K562 (cell line): ENCODE measurements around the gene MITF. TPM values are rescaled to one million over a fixed set of nuclear protein-coding genes. Genes with fewer than 3 reads are reported as not detected.

ENCODE experiments used
- BRD9 ChIP-seq: fragments of 450-650 bp; IDR thresholded peaks from 2 replicates; pipeline ENCODE4 v1.6.1; 2018; ENCODE audit warnings: low read depth; ENCODE audit not compliant: partially characterized antibody
- CBFA2T3 ChIP-seq: fragments of 450-650 bp; IDR thresholded peaks from 2 replicates; pipeline ENCODE4 v1.6.1; 2017
- CXXC5 ChIP-seq: fragments of 250-450 bp; sonication (Bioruptor Pico); IDR thresholded peaks from 2 replicates; pipeline ENCODE4 v1.8.0; 2022; ENCODE audit warnings: inconsistent platforms, mild to moderate bottlenecking, moderate library complexity
- FOXA3 ChIP-seq, 2 experiments: fragments of 450-650 bp in 1 of 2; sonication (generic) in 1 of 2; formaldehyde crosslinking; IDR thresholded peaks in 1 of 2; conservative IDR thresholded peaks in 1 of 2; 2 replicates each; pipeline versions ENCODE4 v1.4.0 to v1.8.0; 2020 to 2022; ENCODE audit warnings: mild to moderate bottlenecking in 2 of 2, missing genetic modification reagents in 1 of 2
- MAFG ChIP-seq: fragments of 450-650 bp; conservative IDR thresholded peaks from 2 replicates; pipeline ENCODE4 v1.6.1; 2016; ENCODE audit warnings: missing genetic modification characterization, missing compliant biosample characterization
- MAFK ChIP-seq: IDR thresholded peaks from 2 replicates; pipeline ENCODE4 v1.6.1; 2011; ENCODE audit warnings: low read length, improper control_type of control experiment
- MIER1 ChIP-seq: fragments of 450-650 bp; IDR thresholded peaks from 2 replicates; pipeline ENCODE4 v1.6.1; 2016; ENCODE audit warnings: antibody characterized with exemption, mild to moderate bottlenecking, low read depth
- MTA2 ChIP-seq: fragments of 450-650 bp; IDR thresholded peaks from 2 replicates; pipeline ENCODE4 v1.6.1; 2016; ENCODE audit warnings: low read depth
- NELFE ChIP-seq: IDR thresholded peaks from 2 replicates; pipeline ENCODE4 v1.6.1; 2011; ENCODE audit warnings: mild to moderate bottlenecking; ENCODE audit not compliant: insufficient read depth, insufficient read length
- NUFIP1 ChIP-seq: fragments of 450-650 bp; IDR thresholded peaks from 2 replicates; pipeline ENCODE4 v1.6.1; 2018; ENCODE audit not compliant: partially characterized antibody
- PRMT5 ChIP-seq: sonication (generic); formaldehyde crosslinking; IDR thresholded peaks from 2 replicates; pipeline ENCODE4 v1.5.0; 2020; ENCODE audit warnings: missing genetic modification reagents
- SLC30A9 ChIP-seq: fragments of 250-450 bp; sonication (Bioruptor Pico); IDR thresholded peaks from 2 replicates; pipeline ENCODE4 v1.8.0; 2022; ENCODE audit warnings: mild to moderate bottlenecking, moderate library complexity
- TGIF2 ChIP-seq: sonication (generic); formaldehyde crosslinking; IDR thresholded peaks from 2 replicates; pipeline ENCODE4 v1.8.1; 2022; ENCODE audit warnings: mild to moderate bottlenecking, missing genetic modification reagents, moderate library complexity
- ZNF23 ChIP-seq: fragments of 250-450 bp; sonication (Bioruptor Pico); IDR thresholded peaks from 2 replicates; pipeline ENCODE4 v1.4.0; 2020; ENCODE audit warnings: mild to moderate bottlenecking
- ZNF644 ChIP-seq: fragments of 200-800 bp; sonication (Bioruptor generic); IDR thresholded peaks from 2 replicates; pipeline ENCODE4 v1.6.1; 2016; ENCODE audit warnings: low read depth, missing genetic modification characterization, missing compliant biosample characterization
- polyA plus RNA-seq, 8 experiments: library from polyadenylated mRNA; depleted of rRNA in 4 of 8; stranded (reverse) in 5 of 8; unstranded in 3 of 8; fragments of >200 nt; fragmentation: Nextera tagmentation in 2 of 8; fragmentation: Illumina TruSeq in 1 of 8; extraction: Ambion mirVana in 2 of 8; extraction: Trizol in 1 of 8; gene quantifications; 2 replicates each; pipeline versions ENCODE4 v1.2.1 to v1.2.3, GENCODE V29; 2011 to 2014; ENCODE audit warnings: inconsistent platforms in 1 of 8, missing spikeins in 1 of 8
- total RNA-seq, 7 experiments: library from RNA; depleted of rRNA in 6 of 7; stranded (reverse); fragments of >200 nt in 6 of 7; fragmentation: Illumina TruSeq in 2 of 7; extraction: Trizol in 2 of 7; gene quantifications; 2 replicates each; pipeline versions ENCODE4 v1.2.1 to v1.2.3, GENCODE V29; 2011 to 2021; ENCODE audit warnings: low replicate concordance in 1 of 7
- TF ChIP-seq, protein P1 (sequence below): fragments of 450-650 bp; formaldehyde crosslinking; IDR thresholded peaks from 2 replicates; pipeline ENCODE4 v1.4.0; 2022; ENCODE audit warnings: missing genetic modification characterization
- TF ChIP-seq, protein P2 (sequence below), 2 experiments: fragments of 150-350 bp in 1 of 2; IDR thresholded peaks; 2 replicates each; pipeline ENCODE4 v1.6.1; 2012 to 2016; ENCODE audit warnings: low read depth in 2 of 2, low read length in 2 of 2, mild to moderate bottlenecking in 1 of 2, moderate library complexity in 1 of 2
- TF ChIP-seq, protein P3 (sequence below): fragments of 450-650 bp; formaldehyde crosslinking; conservative IDR thresholded peaks from 2 replicates; pipeline ENCODE4 v1.4.0; 2022; ENCODE audit warnings: mild to moderate bottlenecking, missing genetic modification characterization
- TF ChIP-seq, protein P4 (sequence below): IDR thresholded peaks from 2 replicates; pipeline ENCODE4 v1.6.1; 2016; ENCODE audit warnings: missing genetic modification characterization, missing compliant biosample characterization

The MITF gene
- total and polyA plus RNA-seq, 9 of the 15 experiments (the other 6 are each of a cell fraction or from before 2014, with no cell fraction given), result 5.6 to 14.9 (median 11.1) TPM

DNA sequence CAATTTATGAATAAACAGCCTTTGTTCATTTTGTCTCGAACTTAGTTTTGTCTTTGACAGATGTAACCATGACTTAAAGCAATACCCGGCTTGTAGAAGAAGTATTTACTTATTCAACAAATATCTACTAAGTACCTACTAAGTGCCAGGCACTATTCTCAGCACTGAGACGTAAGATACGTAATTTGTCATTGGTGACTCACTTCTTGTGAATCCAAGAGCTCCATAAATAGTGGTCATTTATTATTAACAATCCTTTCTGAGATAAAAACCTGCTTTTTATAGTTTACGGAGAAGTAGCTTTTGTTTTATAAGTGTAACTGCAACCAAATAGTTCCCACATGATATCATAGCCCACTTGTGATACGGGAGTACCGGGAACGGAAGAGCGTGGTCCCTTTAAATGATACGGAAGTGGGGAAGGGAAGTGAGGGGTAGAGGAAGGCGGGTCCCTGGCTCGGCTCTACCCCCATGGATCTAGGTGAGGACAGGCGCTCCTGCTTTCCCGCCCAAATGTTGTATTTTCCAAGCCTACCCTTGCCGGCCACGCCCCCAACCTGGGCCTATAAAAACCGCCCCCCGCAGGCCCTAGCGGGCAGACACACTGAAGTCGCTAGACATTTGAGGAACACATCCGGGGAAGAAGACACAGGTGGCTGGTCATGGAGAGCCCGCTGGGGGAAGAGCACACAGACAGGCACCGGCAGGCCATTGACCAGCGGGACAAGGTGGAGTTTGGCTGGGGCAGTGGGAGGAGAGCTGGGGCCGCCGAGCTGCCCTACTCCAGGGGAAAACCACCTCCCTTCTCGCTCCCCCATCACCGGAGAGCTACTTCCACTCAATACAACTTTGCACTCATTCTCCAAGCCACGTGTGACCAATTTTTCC is 260.1 kb downstream of the MITF start, which contains the start of gene SAMMSON (continued):
- TF ChIP-seq, protein P1, sequence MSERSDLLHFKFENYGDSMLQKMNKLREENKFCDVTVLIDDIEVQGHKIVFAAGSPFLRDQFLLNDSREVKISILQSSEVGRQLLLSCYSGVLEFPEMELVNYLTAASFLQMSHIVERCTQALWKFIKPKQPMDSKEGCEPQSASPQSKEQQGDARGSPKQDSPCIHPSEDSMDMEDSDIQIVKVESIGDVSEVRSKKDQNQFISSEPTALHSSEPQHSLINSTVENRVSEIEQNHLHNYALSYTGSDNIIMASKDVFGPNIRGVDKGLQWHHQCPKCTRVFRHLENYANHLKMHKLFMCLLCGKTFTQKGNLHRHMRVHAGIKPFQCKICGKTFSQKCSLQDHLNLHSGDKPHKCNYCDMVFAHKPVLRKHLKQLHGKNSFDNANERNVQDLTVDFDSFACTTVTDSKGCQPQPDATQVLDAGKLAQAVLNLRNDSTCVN (CRISPR knock-in tag), result no peak
- TF ChIP-seq MIER1 (no peak), TGIF2 (CRISPR knock-in tag) (no peak), CBFA2T3 (no peak), PRMT5 (no peak), CXXC5 (CRISPR knock-in tag) (peak; percentile 21; the same call in 1 of the 2 replicates), BRD9 (no peak), NELFE (no peak), ZNF644 (tag) (no peak), MTA2 (no peak), NUFIP1 (no peak), MAFG (tag) (no peak), FOXA3 (CRISPR knock-in tag; conservative IDR thresholded peaks at IDR 0.05 in 1 of 2, IDR thresholded peaks at IDR 0.05 in 1 of 2) (no peak), MAFK (no peak), SLC30A9 (CRISPR knock-in tag) (no peak), ZNF23 (CRISPR knock-in tag) (no peak)
- TF ChIP-seq, protein P2, sequence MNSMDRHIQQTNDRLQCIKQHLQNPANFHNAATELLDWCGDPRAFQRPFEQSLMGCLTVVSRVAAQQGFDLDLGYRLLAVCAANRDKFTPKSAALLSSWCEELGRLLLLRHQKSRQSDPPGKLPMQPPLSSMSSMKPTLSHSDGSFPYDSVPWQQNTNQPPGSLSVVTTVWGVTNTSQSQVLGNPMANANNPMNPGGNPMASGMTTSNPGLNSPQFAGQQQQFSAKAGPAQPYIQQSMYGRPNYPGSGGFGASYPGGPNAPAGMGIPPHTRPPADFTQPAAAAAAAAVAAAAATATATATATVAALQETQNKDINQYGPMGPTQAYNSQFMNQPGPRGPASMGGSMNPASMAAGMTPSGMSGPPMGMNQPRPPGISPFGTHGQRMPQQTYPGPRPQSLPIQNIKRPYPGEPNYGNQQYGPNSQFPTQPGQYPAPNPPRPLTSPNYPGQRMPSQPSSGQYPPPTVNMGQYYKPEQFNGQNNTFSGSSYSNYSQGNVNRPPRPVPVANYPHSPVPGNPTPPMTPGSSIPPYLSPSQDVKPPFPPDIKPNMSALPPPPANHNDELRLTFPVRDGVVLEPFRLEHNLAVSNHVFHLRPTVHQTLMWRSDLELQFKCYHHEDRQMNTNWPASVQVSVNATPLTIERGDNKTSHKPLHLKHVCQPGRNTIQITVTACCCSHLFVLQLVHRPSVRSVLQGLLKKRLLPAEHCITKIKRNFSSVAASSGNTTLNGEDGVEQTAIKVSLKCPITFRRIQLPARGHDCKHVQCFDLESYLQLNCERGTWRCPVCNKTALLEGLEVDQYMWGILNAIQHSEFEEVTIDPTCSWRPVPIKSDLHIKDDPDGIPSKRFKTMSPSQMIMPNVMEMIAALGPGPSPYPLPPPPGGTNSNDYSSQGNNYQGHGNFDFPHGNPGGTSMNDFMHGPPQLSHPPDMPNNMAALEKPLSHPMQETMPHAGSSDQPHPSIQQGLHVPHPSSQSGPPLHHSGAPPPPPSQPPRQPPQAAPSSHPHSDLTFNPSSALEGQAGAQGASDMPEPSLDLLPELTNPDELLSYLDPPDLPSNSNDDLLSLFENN (IDR thresholded peaks at IDR 0.05; ENCODE audit: low read depth in 2 of 2, low read length in 2 of 2), result peak in 1 of 2 experiments; percentile 71; a peak in 2 of 4 replicates
- TF ChIP-seq, protein P3, sequence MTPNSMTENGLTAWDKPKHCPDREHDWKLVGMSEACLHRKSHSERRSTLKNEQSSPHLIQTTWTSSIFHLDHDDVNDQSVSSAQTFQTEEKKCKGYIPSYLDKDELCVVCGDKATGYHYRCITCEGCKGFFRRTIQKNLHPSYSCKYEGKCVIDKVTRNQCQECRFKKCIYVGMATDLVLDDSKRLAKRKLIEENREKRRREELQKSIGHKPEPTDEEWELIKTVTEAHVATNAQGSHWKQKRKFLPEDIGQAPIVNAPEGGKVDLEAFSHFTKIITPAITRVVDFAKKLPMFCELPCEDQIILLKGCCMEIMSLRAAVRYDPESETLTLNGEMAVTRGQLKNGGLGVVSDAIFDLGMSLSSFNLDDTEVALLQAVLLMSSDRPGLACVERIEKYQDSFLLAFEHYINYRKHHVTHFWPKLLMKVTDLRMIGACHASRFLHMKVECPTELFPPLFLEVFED, result no peak
- TF ChIP-seq, protein P4, sequence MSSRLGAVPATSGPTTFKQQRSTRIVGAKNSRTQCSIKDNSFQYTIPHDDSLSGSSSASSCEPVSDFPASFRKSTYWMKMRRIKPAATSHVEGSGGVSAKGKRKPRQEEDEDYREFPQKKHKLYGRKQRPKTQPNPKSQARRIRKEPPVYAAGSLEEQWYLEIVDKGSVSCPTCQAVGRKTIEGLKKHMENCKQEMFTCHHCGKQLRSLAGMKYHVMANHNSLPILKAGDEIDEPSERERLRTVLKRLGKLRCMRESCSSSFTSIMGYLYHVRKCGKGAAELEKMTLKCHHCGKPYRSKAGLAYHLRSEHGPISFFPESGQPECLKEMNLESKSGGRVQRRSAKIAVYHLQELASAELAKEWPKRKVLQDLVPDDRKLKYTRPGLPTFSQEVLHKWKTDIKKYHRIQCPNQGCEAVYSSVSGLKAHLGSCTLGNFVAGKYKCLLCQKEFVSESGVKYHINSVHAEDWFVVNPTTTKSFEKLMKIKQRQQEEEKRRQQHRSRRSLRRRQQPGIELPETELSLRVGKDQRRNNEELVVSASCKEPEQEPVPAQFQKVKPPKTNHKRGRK (tag), result no peak
